Endothelial cell of umbilical vein (primary cell): ENCODE data around the gene TLDC2. TPM values are rescaled to one million over a fixed set of nuclear protein-coding genes. Genes with fewer than 3 reads are reported as not detected.

Source experiments
- BruUV-seq: library from RNA; stranded (reverse); fragments of 400-500 nt; replicated peaks from 2 replicates; lab custom pipeline; 2021; lab: Mats Ljungman, UMichigan
- CTCF ChIA-PET: fragments of 300-600, 350-600 bp; sonication (Branson Sonifier 250); formaldehyde crosslinking; loops from one replicate; lab custom pipeline; 2021; ENCODE audit warnings: antibody characterized with exemption, inconsistent platforms; lab: Charles Lee
- POLR2A ChIA-PET: fragments of 300-600, 350-600 bp; sonication (Branson Sonifier 250); formaldehyde crosslinking; loops from one replicate; lab custom pipeline; 2021; ENCODE audit warnings: antibody characterized with exemption, inconsistent platforms; lab: Charles Lee
- DNase-seq: peaks from one replicate; pipeline ENCODE4 v3.0.0-alpha.2; 2011; ENCODE audit warnings: low read depth, low spot score
- FAIRE-seq: peaks from 2 replicates; lab custom pipeline; 2011; peaks lifted over from hg19 to GRCh38; lab: Jason Lieb, UNC
- H2AFZ ChIP-seq: 2 replicates; pipeline ENCODE4 v1.6.0; 2012; ENCODE audit warnings: low read depth, low read length, control low read depth, inconsistent platforms
- H3K27ac ChIP-seq: 2 replicates; pipeline ENCODE4 v1.5.1; 2011; ENCODE audit warnings: low read depth, mild to moderate bottlenecking, control low read depth, low read length, moderate library complexity; ENCODE audit not compliant: insufficient read depth
- H3K27me3 ChIP-seq, 2 experiments: 2 replicates each; pipeline versions ENCODE4 v1.6.0 to v1.6.1; 2011; ENCODE audit warnings: low read length in 2 of 2, mixed read lengths in 1 of 2; ENCODE audit not compliant: control insufficient read depth in 2 of 2, insufficient read depth in 2 of 2
- H3K36me3 ChIP-seq, 2 experiments: 2 replicates in 1 of 2; 3 replicates in 1 of 2; pipeline ENCODE4 v1.5.1; 2011; ENCODE audit warnings: low read length in 2 of 2, mild to moderate bottlenecking in 1 of 2, moderate library complexity in 1 of 2; ENCODE audit not compliant: control insufficient read depth in 2 of 2, insufficient read depth in 2 of 2; ENCODE audit errors: extremely low read depth in 1 of 2
- H3K4me1 ChIP-seq: 3 replicates; pipeline ENCODE4 v1.5.1; 2011; ENCODE audit warnings: mild to moderate bottlenecking, low read length; ENCODE audit not compliant: control insufficient read depth, insufficient read depth; ENCODE audit errors: extremely low read depth
- H3K4me2 ChIP-seq: 2 replicates; pipeline ENCODE4 v1.6.1; 2011; ENCODE audit warnings: low read length, control low read depth, mixed read lengths; ENCODE audit not compliant: insufficient read depth
- H3K4me3 ChIP-seq, 3 experiments: fragments of 200-600 bp in 1 of 3; sonication (generic), shearing (Covaris generic) in 1 of 3; replicated peaks in 1 of 3; 2 replicates each; pipeline ENCODE4 v1.5.1; 2011 to 2016; ENCODE audit warnings: control low read depth in 3 of 3, low read length in 3 of 3, mild to moderate bottlenecking in 2 of 3, inconsistent platforms in 1 of 3, low read depth in 1 of 3, moderate library complexity in 1 of 3; ENCODE audit not compliant: insufficient read depth in 1 of 3
- H3K79me2 ChIP-seq: 2 replicates; pipeline ENCODE4 v1.6.0; 2012; ENCODE audit warnings: low read length, inconsistent platforms; ENCODE audit not compliant: control insufficient read depth, insufficient read depth
- H3K9ac ChIP-seq: replicated peaks from 2 replicates; pipeline ENCODE3; 2011; ENCODE audit warnings: low read length, control low read depth; ENCODE audit not compliant: insufficient read depth; ENCODE audit errors: extremely low read depth
- H3K9me1 ChIP-seq: replicated peaks from 3 replicates; pipeline ENCODE4 v1.6.0; 2011; ENCODE audit warnings: mild to moderate bottlenecking, low read length; ENCODE audit not compliant: control insufficient read depth, insufficient read depth; ENCODE audit errors: extremely low read depth
- H3K9me3 ChIP-seq: replicated peaks from 2 replicates; pipeline ENCODE4 v1.5.1; 2012; ENCODE audit warnings: low read length, inconsistent platforms; ENCODE audit not compliant: control insufficient read depth, insufficient read depth
- H4K20me1 ChIP-seq: replicated peaks from 2 replicates; pipeline ENCODE3; 2011; ENCODE audit warnings: mild to moderate bottlenecking, low read length; ENCODE audit not compliant: control insufficient read depth, insufficient read depth; ENCODE audit errors: extremely low read depth
- EZH2 ChIP-seq: IDR thresholded peaks from 2 replicates; pipeline ENCODE4 v1.6.1; 2012; ENCODE audit warnings: borderline replicate concordance, low read depth, mild to moderate bottlenecking, moderate library complexity, low read length, inconsistent platforms; ENCODE audit not compliant: severe bottlenecking
- GATA2 ChIP-seq: IDR thresholded peaks from 2 replicates; pipeline ENCODE4 v1.7.0; 2011; ENCODE audit warnings: low read depth, mild to moderate bottlenecking, moderate library complexity, mixed read lengths, low read length; ENCODE audit not compliant: insufficient read length, insufficient read depth
- MYC ChIP-seq: IDR thresholded peaks from one replicate; pipeline ENCODE4 v1.6.1; 2011; ENCODE audit warnings: mild to moderate bottlenecking, low read depth, low read length
- POLR2A ChIP-seq: IDR thresholded peaks from 2 replicates; pipeline ENCODE4 v1.6.1; 2012; ENCODE audit warnings: low read depth, mild to moderate bottlenecking, control low read depth, low read length
- POLR2AphosphoS5 ChIP-seq: IDR thresholded peaks from 2 replicates; pipeline ENCODE4 v1.6.1; 2012; ENCODE audit warnings: low read depth, mild to moderate bottlenecking, control low read depth, low read length, moderate library complexity; ENCODE audit not compliant: insufficient read depth
- dilution Hi-C: fragments of 300-500 bp; cut with MboI; formaldehyde crosslinking; loops from one replicate; pipeline ENCODE4 v1.15.0; 2019; ENCODE audit warnings: low sequenced_read_pairs; ENCODE audit not compliant: extremely low pct_ligation_motif_present
- intact Hi-C: fragments of 100-400 bp; cut with micrococcal nuclease; formaldehyde crosslinking; loops from one replicate; pipeline ENCODE4 v1.10.0; 2022
- polyA plus RNA-seq, 4 experiments: library from polyadenylated mRNA; depleted of rRNA in 3 of 4; stranded (reverse) in 3 of 4; unstranded in 1 of 4; fragments of >200 nt; gene quantifications; 2 replicates each; pipeline versions ENCODE4 v1.2.1 to v1.2.3, GENCODE V29; 2011 to 2012; ENCODE audit warnings: missing spikeins in 1 of 4
- total RNA-seq: library from RNA; stranded (reverse); gene quantifications from 2 replicates; pipeline ENCODE4 v1.2.3, GENCODE V29; 2021
- TF ChIP-seq, protein P1 (sequence below), 2 donors: IDR thresholded peaks; 1 replicate in 1 of 2; 2 replicates in 1 of 2; pipeline ENCODE4 v1.5.1; 2011; ENCODE audit warnings: low read length in 2 of 2, mild to moderate bottlenecking in 2 of 2, moderate library complexity in 2 of 2, control low read depth in 1 of 2, inconsistent platforms in 1 of 2, low read depth in 1 of 2; ENCODE audit not compliant: insufficient read depth in 1 of 2; ENCODE audit errors: extremely low read depth in 1 of 2

TLDC2 gene
- total and polyA plus RNA-seq, 2 donors (not counting 3 experiments of a cell fraction or from before 2014, with no cell fraction given), result not detected

DNA sequence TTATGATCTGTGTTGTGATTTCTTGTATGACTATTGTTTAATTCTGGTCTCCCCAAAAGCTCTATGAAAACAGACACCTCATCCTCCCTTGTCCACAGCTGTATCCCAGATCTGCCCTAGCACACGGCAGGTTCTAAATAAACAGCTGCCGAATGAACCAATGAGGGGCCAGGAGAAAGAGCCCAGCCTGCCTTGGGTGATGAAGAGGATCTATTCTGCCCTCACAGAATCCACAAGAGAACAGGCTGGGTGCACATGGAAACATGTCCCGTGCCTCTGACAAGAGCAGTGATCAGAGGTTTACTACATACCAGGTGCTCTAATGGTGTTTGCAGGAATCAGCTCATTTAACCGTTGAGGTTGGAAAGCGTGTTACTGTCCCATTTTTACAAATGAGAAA is 15.6 kb upstream of the TLDC2 start:
- TF ChIP-seq EZH2, result no peak
- TF ChIP-seq GATA2, result no peak
- no peak for TF ChIP-seq POLR2AphosphoS5
- TF ChIP-seq, protein P1, sequence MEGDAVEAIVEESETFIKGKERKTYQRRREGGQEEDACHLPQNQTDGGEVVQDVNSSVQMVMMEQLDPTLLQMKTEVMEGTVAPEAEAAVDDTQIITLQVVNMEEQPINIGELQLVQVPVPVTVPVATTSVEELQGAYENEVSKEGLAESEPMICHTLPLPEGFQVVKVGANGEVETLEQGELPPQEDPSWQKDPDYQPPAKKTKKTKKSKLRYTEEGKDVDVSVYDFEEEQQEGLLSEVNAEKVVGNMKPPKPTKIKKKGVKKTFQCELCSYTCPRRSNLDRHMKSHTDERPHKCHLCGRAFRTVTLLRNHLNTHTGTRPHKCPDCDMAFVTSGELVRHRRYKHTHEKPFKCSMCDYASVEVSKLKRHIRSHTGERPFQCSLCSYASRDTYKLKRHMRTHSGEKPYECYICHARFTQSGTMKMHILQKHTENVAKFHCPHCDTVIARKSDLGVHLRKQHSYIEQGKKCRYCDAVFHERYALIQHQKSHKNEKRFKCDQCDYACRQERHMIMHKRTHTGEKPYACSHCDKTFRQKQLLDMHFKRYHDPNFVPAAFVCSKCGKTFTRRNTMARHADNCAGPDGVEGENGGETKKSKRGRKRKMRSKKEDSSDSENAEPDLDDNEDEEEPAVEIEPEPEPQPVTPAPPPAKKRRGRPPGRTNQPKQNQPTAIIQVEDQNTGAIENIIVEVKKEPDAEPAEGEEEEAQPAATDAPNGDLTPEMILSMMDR (IDR thresholded peaks at IDR 0.05; ENCODE audit: extremely low read depth in 1 of 2, insufficient read depth in 1 of 2, low read depth in 1 of 2, low read length in 2 of 2), result no peak
- no peak for TF ChIP-seq POLR2A
- no peak for TF ChIP-seq MYC
- Histone ChIP-seq H3K9me1 (no peaks in the 10 kb centered on the region), H3K79me2 (peaks cover 68% of the 10 kb centered on the region), H4K20me1 (no peaks in the 10 kb centered on the region), H3K36me3 (peaks cover 0 to 2% of the 10 kb centered on the region in 2 experiments), H3K27ac (no peak overlapping the region), H3K9me3 (no peaks in the 10 kb centered on the region), H3K4me1 (peaks cover 36% of the 10 kb centered on the region), H3K9ac (no peak overlapping the region), H2AFZ (no peak overlapping the region), H3K4me3 (no peak overlapping the region), H3K27me3 (no peaks in the 10 kb centered on the region), H3K4me2 (no peak overlapping the region)
- POLR2A ChIA-PET, result interaction anchor here (1.1 kb wide), 1 partner anchor 24 kb away, joined by 7 read pairs; no protein-coding TSS in a partner anchor
- CTCF ChIA-PET, result interaction anchor here (0.8 to 5.6 kb wide), 3 partner anchors 24 to 247 kb away, joined by 3 to 60 read pairs (median 59); no protein-coding TSS in a partner anchor
- intact Hi-C loops, result loop anchor here (5.0 to 10.0 kb wide), 4 partner anchors 68 to 396 kb away; partner anchors contain the start of gene DSN1
- no peak for FAIRE-seq
- no peak for DNase-seq
- dilution Hi-C loops, result no loop called here
- BruUV-seq, result no TSS peak
